Esophagus mucosa (tissue), 1 donor: ENCODE data around the gene ZBED5. TPM values are rescaled to one million over a fixed set of nuclear protein-coding genes. Genes with fewer than 3 reads are reported as not detected.
"Not testable (repeated sequence)": the region's sequence is repeated elsewhere in the genome, so short reads cannot be mapped to it uniquely, and the experiment has no call there.

Experiments used
- ATAC-seq: fragments of 200-7000 bp; cut with Tn5 transposase; one replicate; pipeline ENCODE4 v1.9.1; 2020
- total RNA-seq: library from RNA; stranded (reverse); gene quantifications from one replicate; pipeline ENCODE4 v1.2.4, GENCODE V29; 2023
- donor health status: DM: yes; HTN: yes; CAD: no.

ZBED5 gene
- total RNA-seq, result 16.5 TPM

DNA sequence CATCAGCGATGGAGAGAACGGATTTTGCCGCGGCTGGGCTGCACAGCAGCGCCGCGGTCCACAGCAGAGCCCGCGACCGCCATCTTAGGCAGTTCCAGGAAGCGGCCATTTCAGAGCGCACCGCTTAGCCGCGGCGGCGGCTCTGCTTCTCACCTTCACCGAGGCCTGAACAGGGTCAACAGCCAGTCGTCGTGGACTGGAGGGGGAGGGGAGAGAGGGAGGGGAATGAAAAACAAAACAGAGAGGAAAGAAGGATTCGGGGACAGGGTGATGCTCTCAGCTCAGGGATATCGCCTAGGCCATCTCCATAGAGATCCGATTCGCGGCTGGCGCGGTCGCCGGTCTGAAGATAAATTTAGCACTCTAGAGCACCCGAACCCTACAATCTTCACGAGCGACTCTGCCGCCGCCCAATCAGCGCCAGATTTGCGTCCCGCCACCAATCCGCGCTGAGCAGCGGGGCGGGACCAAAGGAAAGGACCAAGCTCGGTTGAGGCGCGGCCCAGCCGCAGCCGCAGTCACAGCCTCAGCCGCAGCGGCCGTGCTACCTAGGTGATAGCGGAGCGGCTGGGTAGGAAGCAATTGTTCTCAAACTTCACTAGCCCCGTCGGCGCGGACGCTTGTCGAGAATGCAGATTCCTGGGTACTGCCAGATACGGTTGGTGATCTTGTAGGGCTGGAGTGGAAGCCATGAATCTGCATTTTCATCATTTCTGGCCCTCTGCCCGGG lies at the start of gene ZBED5:
ZBED5 (minus strand) TSS at position 345 of the 730 bp plus-strand sequence. CDS start 3,108 bp downstream, outside the sequence.
- peak; percentile 97 for ATAC-seq

DNA sequence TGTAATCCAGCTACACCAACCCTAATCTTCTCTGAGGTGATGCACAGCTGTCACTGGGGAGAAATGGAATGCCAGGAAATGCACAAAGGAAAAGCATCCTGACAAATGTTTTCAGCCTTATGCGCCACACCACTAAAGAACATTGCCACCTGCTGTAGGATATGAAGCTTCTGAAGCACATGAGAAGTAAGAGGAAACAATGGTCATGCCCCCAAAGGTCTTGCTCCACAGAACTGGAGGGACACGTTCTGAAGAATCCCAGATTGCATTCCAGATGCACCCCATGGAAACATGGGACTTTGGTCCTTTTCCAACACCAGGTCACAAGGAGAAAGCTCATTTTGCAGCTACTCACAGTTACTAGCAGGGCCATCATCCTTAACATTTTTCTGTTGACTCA lies 48.7 kb upstream of the ZBED5 start:
- no peak for ATAC-seq

DNA sequence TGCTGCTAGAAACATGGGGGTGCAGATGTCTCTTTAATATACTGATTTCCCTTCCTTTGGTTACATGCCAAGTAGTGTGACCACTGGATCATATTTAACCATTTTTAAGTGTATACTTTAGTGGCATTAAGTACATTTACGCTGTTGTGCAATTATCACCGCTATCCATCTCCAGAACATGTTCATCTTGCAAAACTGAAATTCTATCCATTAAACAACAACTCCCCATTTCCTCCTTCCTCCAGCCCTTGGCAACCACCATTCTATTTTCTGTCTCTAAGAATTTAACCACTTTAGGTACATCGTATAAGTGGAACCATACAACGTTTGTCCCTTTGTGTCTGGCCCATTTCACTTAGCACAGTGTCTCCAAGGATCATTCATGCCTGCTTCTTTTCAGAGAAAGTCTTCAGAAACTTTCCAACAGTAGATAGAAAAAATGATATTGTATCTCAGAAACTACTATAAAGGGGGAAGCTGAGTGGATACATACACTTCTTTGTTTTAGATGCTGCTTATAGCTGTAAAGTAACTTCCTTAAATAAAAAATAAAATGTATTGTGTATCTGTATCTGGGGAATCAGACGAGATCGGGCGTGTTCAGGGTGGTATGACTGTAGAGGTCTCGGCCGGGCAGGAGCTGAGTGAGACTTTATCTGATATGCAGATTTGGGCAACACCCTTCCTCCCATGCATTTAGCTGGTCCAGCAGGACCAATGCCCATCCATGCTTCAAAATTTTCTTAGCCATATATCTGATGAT lies 44.6 kb upstream of the ZBED5 start:
- ATAC-seq, result no peak

DNA sequence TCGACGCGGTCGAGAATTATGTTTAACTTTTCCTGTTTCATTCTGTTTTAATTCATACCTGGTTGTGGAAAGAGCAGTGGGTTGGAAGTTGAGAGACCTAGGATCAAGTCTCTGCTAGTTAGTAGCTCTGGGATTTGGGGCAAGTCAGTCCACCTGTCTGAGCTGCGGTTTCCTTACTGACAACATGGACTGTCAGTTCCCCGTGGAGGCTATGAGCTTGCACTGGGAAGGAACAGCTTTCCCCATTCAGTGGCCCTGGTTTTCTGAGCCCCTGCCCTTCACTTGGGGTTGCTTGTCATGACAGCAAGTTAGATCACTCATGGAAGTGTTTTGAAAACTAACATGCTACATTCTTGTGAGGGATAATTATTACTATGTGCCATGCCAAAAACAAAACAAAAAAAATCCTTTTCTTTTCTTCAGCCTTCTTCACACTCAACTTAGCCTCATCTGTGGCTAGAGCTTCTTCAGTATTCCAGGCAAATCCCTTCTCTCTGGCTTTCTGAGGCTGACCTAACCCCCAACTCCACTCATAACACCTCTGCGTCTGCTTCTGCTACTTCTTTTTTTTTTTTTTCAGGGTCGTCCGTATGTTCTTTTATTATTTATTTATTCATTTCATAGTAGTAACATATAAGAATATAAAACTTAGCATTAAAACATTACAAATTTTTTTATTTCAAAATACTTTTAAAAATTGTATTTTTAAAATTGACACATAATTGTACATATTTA lies 43.0 kb upstream of the ZBED5 start:
- peak; percentile 24 for ATAC-seq

DNA sequence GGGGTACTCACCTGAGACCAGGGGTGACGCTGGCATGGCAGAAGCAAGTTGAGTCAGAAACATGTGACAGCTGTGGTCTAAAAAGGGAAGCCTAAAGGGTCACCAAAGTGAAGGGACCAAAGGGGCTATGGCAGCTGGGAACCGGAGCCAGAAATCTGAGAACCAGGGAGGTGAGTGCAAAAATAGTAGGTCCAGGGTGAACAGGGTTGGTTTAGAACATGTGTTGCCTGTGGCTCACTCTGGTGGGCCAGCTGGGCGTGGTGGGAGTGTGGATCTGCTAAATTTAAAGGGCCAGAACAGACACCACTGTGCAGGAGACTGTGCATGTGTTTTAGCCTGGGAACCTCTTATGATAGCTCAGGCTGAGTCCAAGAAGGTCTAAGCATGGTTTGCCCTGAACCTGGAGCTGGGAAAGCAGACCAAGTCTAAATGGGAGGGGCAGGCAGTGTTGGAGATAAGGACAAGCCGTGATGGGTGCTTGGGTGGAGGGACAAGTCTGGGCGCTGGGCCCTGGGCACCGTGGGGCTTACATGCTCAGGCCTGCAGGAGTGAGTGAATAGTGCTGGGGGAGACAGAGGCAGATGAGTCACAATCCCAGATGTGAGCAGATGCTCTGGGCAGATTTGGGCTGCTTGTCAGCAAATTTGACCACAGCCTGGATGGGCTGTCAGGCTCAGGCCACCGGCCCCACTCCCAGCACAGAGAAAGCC lies 41.4 kb upstream of the ZBED5 start:
- ATAC-seq, result peak; percentile 90

DNA sequence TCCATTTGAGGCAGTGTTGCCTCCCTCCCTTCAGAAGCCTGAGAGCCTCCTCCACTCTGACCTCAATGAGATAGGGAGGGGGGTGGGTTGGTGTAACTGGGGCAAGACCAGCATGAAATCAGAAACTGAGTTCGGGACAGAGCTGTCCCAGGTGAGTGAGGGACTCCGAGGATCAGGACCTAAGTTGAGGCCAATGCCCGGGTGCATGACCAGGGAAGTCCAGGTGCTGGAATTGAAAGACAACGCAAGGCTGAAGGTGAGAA lies 40.8 kb upstream of the ZBED5 start:
- ATAC-seq, result no peak

DNA sequence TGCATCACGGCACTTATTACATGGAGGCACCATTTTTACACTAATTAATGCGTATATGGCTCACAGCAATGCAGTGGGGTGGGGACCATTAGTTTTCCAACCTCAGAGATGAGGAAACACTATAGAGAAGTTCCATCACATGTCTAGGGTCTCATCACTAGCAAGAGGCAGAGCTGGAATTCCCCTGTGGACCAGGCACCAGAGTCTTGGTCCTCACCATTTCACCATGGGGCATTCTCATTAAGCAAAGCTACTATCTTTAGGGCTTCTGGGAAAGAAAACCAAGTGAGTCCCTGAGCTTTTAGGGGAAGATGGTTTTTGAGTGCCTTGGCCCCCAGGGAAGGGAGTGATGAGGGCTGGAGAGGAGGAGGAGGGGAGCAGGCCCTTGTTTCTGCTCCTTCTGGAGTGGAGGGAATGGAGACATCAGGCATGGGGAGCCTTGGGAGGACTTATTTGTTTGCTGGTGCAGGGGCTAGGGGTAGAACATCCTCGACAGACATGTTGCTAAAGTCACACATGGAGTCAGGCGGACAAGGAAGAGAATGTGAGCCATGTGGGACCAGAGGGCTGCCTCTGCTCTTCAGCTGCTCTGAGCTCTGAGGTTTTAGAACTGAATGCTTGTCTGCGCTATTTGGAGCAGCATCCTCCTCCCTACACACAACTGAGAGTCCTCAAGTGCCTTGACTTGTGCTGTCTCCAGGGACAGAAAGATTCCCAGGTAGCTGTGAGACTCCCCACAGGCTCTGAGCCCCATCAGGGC lies 40.3 kb upstream of the ZBED5 start:
- ATAC-seq, result no peak

DNA sequence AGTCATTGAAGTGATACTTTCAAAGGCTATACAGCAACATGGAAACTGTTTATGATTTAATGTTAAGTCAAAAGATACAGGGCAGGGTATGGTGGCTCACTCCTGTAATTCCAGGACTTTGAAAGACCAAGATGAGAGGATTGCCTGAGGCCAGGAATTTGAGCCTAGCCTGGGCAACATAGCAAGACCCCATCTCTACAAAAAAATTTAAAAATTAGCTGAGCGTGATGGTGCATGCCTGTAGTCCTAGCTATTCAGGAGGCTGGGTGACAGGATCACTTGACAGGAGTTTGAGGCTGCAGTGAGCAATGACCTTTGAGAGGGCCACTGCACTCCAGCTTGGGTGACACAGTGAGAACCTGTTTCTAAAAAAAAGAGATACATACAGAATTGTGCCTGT lies 39.3 kb upstream of the ZBED5 start:
- ATAC-seq, result no peak

DNA sequence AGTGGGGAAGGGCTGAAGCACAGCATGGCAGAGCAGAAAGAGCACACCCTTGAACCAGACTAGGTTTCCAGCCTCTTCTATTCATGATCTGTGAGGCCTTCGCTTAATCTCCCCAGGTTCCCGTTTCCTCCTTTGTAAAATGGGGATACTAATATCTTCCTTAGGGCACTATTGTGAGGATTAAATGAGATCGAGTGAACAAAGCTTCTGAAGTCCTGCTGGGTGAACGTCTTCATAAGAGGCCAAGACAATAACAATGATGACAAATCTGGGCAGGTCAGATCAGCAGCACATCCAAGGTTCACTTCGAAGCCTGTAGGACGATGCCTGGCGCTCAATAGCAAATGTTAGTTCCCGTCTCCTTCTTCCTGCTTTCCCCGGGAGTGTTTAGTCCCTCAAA lies 38.6 kb upstream of the ZBED5 start:
- ATAC-seq, result peak; percentile 56

DNA sequence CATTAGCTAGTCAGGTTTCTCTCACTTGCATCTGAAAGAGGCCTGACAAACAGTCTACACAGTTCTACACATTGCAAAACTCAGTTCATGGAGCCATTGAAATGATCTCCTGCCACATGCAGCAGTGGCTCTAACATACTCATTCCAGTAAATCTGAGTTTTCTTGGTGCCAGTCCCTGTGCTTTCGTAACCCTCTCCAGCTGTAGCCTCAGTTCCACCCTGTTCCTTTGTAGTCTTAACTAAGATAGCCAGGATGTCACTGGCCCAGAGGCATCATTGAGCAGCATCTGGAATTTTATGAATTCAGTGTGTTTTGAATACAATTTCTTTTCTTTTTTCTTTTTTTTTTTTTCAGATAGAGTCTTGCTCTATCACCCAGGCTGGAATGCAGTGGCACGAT lies 37.4 kb upstream of the ZBED5 start:
- ATAC-seq, result no peak

DNA sequence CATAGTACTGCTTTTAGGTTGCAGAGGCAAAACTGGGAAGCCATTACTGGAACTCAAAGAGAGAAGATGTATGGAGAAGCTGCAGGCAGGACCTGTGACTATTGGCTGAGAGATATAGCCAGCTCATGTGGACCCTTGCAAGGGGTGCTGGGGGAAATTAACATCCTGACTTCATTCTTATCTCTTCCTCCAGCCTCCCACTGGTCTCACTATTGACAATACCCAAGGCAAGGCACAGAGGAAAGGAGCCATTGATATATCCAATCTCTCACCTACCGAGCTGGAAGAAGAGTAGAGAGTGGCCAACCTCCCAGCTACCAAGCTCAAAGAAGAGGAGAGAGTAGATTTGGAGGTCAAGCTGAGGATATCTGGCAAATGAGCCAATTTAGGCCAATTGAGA lies 36.8 kb upstream of the ZBED5 start:
- ATAC-seq, result no peak

DNA sequence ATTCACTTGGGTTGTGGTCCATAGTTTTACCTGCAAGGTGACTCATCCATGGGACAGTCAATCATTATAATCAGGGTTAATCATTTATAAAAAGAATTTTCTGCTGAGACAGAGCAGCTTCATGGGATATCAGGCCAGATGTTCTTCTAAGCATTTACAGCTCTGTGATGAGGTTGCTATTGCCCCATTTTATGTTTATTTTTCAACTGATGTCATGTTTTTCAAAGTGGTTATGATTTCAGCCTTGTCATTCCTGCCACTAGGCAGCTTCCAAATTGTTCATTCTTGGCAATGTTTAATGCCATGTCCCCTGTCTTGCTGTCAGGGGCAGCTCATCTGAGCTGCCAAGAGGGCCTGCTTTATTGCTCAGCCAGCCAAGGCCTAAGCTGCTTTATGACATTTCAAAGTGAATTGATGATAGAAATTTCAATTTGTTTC lies 35.9 kb upstream of the ZBED5 start:
- ATAC-seq, result no peak

DNA sequence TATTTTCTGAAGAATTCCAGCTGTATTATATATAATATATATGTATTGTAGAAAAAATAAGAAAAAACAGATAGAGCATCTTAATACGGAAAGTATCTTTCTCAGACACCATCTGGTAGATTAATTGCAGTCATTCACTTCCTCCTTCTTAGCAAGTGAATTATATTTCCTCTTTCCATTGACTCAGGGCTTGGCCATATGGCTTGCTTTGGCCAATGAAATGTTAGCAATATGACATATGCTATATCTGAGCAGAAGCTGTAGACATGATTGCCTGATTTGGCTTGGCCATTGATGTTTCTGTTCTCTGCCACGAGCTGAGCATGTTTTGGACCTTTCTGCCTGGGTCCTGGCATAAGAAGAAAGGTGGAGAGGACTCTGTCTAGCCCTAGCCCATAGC lies 34.4 kb upstream of the ZBED5 start:
- ATAC-seq, result no peak

DNA sequence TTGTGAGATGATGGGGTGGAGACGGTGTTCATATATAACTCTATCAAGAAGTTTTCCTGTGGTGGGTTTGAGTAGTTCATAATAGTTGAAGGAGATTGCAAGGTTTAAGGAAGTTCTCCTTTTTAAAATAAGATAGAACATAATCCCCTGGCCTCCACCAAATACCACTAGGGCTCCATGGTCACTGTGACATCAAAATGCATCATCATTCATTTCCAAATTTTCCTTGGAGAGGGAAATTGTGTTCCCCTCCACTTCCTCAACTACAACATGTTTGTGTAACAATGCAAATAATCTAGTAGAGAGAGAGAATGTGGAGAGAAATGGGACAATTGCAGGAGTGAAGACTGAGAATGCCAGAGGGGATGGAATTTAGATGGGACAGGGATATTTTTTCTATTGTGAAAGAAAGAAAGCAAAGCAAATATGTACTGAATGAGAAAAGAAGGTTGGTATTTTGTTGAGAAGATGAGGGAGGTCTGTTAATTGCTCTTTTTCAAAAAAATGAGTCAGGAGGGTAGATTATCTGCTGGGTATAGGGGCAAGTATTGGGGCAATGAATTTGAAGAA lies 33.4 kb upstream of the ZBED5 start:
- no peak for ATAC-seq

DNA sequence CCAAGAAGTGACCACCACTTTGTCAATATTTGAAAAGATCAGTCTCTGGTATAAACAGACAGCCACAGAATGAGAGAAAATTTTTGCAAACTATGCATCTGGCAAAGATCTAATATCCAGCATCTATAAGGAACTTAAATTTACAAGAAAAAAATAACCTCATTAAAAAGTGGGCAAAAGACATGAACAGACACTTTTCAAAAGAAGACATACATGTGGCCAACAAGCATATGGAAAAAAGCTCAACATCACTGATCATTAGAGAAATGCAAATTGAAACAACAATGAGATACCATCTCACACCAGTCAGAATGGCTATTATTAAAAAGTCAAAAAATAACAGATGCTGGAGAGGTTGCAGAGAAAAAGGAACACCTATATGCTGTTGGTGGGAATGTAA lies 32.2 kb upstream of the ZBED5 start:
- ATAC-seq, result not testable (repeated sequence)

DNA sequence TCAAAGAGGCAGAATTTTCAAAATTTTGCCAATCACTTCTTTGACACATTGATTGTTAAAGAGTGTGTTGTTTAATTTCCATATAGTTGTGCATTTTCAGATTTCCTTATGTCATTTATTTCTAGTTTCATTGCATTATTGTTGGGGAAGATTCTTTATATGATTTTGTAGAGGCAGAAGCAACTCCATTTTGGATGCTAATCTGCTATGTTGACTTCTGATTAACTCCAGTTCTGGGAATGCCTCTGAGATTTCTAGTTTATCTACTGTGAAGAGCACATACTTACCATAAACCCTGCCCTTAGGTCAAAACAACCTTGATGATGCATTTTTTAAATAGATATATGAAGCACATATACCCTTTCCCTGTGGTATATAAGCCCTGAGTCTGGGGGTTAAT lies 29.5 kb upstream of the ZBED5 start:
- no peak for ATAC-seq

DNA sequence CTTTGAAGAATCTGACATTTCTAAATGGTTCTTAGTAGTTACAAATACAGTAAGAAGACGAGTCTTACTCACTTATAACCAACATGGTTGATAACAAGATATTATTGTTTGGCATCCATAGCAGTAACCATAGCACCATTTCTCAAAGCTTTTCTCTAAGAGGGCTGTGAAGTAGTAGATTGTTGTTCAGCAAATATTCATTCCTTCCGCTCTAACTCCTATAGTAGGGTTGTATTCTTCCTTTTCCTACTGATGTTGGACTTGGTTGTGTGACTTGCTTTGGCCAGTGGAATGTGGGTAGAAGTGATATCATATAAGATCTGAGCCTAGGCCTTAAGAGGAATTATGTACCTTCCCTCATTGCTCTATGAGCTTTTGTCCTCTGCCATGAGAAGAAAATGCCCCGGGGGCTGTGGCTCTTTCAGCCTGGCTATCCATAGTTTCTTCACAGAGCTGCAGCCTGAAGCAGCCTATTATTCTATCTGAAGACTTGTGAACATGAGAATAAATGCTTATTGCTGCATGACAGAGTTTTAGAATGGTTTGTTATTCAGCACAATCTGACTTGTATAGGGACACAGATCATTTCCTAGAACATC lies 28.9 kb upstream of the ZBED5 start:
- ATAC-seq, result no peak

DNA sequence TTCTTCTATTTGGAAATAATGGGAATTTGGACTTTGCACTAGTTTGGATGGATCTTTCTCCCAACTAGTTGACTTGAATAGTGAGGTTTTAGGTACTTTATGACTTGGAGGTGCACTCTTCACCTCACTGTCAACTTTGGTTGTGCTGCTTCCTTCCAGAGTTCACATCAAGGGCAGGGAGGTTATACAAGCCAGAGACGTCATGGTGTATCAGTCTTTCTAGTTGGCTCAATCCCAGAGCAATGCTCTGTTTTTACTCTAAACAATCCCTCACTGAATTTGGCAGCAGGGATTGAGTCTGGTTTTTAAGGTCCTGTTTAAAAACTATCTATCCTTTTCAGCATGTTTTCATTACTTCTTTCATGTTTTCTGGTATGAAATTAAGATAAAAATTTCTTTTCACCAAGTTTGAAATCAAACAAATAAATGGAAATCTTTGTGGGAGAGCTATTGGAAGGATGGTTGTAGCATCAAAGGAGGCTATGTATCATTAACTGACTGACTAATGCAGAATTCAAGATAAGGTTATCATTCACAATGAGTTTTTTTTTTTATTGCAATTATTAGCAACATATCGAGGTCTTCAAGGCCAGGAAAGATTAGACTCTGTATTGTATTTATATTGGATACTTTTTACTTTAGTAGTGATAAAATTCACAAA lies 28.0 kb upstream of the ZBED5 start:
- peak; percentile 86 for ATAC-seq

DNA sequence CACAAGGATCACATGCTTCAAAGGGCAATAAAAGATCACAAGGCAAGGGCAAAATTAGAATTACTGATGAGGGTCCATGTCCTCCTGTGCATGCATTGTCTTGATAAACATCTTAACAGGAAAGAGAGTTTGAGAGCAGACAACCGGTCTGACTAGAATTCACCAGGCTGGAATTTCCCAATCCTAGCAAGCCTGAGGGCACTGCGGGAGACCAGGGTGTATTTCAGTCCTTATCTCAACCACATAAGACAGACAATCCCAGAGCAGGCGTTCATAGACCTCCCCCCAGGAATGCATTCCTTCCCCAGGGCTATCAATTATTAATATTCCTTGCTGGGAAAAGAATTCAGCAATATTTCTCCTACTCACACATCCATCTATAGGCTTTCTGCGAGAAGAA lies 26.4 kb upstream of the ZBED5 start:
- ATAC-seq, result not testable (repeated sequence)

DNA sequence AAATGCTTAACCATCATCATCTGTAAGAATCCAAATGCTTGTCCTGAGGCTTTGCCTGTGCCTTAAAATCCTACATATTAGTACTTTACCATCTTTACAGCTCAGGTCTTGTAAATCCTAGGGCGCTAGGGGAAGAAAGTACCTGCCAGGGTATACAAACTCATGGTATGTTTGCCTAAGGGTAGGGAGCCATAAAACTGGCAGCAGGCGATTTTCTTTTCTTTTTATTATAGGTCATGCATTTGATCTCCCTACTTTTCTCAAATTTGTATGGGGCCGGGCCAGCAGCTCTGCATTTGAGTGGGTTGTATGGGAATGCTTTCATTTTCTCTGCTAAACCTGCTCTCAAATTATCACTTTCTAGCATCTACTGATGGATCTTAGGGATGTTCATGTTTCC lies 24.0 kb upstream of the ZBED5 start:
- no peak for ATAC-seq
